ENCODE results near the gene RNF215.

- TF ChIP-seq CTCF (IDR thresholded peaks at IDR 0.05): no peak
- TF ChIP-seq POLR2A (IDR thresholded peaks at IDR 0.05; ENCODE audit: low read depth): no peak
These were observed 32.6 kb downstream of the RNF215 start for GRCh38 chr22:30354644-30355043.

Data from esophagus muscularis mucosa (tissue), 3 donors.